Lower leg skin (tissue), 3 donors: ENCODE results near the gene LSM2.
A peak's percentile ranks its signal among the peaks of the same experiment; 100 is the strongest.

Experiments
- CTCF ChIP-seq, 3 donors: fragments of 450-650 bp; IDR thresholded peaks; one replicate each; pipeline ENCODE4 v1.5.1; 2016; ENCODE audit warnings: antibody characterized with exemption in 3 of 3, mild to moderate bottlenecking in 3 of 3, moderate library complexity in 2 of 3
- POLR2A ChIP-seq, 2 donors: fragments of 450-650 bp; IDR thresholded peaks; one replicate each; pipeline ENCODE4 v1.6.1; 2016 to 2017; ENCODE audit warnings: antibody characterized with exemption in 2 of 2, mild to moderate bottlenecking in 1 of 2, moderate library complexity in 1 of 2

GRCh38 chr6:31834367-31835250, 27.8 kb upstream of the LSM2 start:
- TF ChIP-seq CTCF (IDR thresholded peaks at IDR 0.05), result no peak
- peak in 1 of 2 donors; percentile 23 for TF ChIP-seq POLR2A (IDR thresholded peaks at IDR 0.05)
